Stimulated activated CD8-positive, alpha-beta memory T cell treated with anti-CD3 and anti-CD28 coated beads, Interleukin-4, amount 100 ng/mL, for 1 hour (primary cell): ENCODE measurements around the gene WNT2B.
"Not testable (repeated sequence)": the region's sequence is repeated elsewhere in the genome, so short reads cannot be mapped to it uniquely, and the experiment has no call there.

Experiments used
- DNase-seq, 2 donors: peaks; one replicate each; pipeline ENCODE4 v3.0.0-alpha.2; 2020; ENCODE audit warnings: low read depth in 2 of 2, low spot score in 1 of 2

WNT2B gene

GRCh38 chr1:112508278-112509004 is at the start of gene WNT2B:
Gene WNT2B, plus strand, starts transcription at chr1:112508965. Its CDS starts 298 bp downstream, at chr1:112509263.
- DNase-seq = no peak

GRCh38 chr1:112460615-112461014 is 48.1 kb upstream of the WNT2B start:
- DNase-seq = no peak

- no peak for DNase-seq
Observed at GRCh38 chr1:112461200-112461871, 47.4 kb upstream of the WNT2B start.

- no peak for DNase-seq
Observed at GRCh38 chr1:112462953-112463279, 45.8 kb upstream of the WNT2B start.

- DNase-seq = no peak
Observed at GRCh38 chr1:112464501-112464900, 44.3 kb upstream of the WNT2B start.

GRCh38 chr1:112465122-112465521 is 43.6 kb upstream of the WNT2B start:
- DNase-seq = no peak

GRCh38 chr1:112466078-112466660 is 42.6 kb upstream of the WNT2B start:
- peak; percentile 56 to 69 for DNase-seq

- DNase-seq = not testable (repeated sequence)
Observed at GRCh38 chr1:112470324-112470723, 38.4 kb upstream of the WNT2B start.

GRCh38 chr1:112470966-112471365 is 37.8 kb upstream of the WNT2B start:
- DNase-seq = no peak

- no peak for DNase-seq
Observed at GRCh38 chr1:112472142-112472541, 36.6 kb upstream of the WNT2B start.

GRCh38 chr1:112477550-112477949 is 31.2 kb upstream of the WNT2B start:
- DNase-seq = no peak

GRCh38 chr1:112478314-112478713 is 30.5 kb upstream of the WNT2B start:
- DNase-seq = no peak

GRCh38 chr1:112486063-112486462 is 22.7 kb upstream of the WNT2B start:
- DNase-seq = not testable (repeated sequence)

- not testable (repeated sequence) for DNase-seq
Observed at GRCh38 chr1:112487686-112488085, 21.1 kb upstream of the WNT2B start.

GRCh38 chr1:112488141-112488540 is 20.6 kb upstream of the WNT2B start:
- no peak for DNase-seq

- no peak for DNase-seq
Observed at GRCh38 chr1:112492076-112492475, 16.7 kb upstream of the WNT2B start.

GRCh38 chr1:112493351-112493750 is 15.4 kb upstream of the WNT2B start:
- no peak for DNase-seq

GRCh38 chr1:112496290-112496689 is 12.5 kb upstream of the WNT2B start:
- DNase-seq = no peak

- peak; percentile 11 to 27 for DNase-seq
Observed at GRCh38 chr1:112501810-112502641, 6.7 kb upstream of the WNT2B start.

GRCh38 chr1:112502826-112503225 is 5.9 kb upstream of the WNT2B start:
- no peak for DNase-seq

- no peak for DNase-seq
Observed at GRCh38 chr1:112504001-112504660, 4.6 kb upstream of the WNT2B start.
